Liver (tissue), 9 donors: ENCODE results near the gene MCTP1. TPM values are rescaled to one million over a fixed set of nuclear protein-coding genes. Genes with fewer than 3 reads are reported as not detected.

Experiments
- DNase-seq: peaks from one replicate; pipeline ENCODE4 v3.0.0-alpha.2; 2017; ENCODE audit warnings: low spot score
- H3K27ac ChIP-seq, 2 donors: one replicate each; pipeline ENCODE4 v1.7.0; 2013; ENCODE audit warnings: inconsistent platforms in 2 of 2, low read length in 2 of 2, control low read depth in 1 of 2, low read depth in 1 of 2, mild to moderate bottlenecking in 1 of 2
- H3K27me3 ChIP-seq, 4 donors: one replicate each; pipeline versions ENCODE4 v1.6.1 to v1.7.0; 2013; ENCODE audit warnings: low read length in 3 of 4, inconsistent platforms in 1 of 4, mild to moderate bottlenecking in 1 of 4, moderate library complexity in 1 of 4; ENCODE audit not compliant: control insufficient read depth in 4 of 4, insufficient read depth in 4 of 4
- H3K36me3 ChIP-seq, 4 donors: one replicate each; pipeline versions ENCODE4 v1.6.1 to v1.7.0; 2013; ENCODE audit warnings: low read length in 3 of 4, mild to moderate bottlenecking in 3 of 4, low read depth in 1 of 4, moderate library complexity in 1 of 4; ENCODE audit not compliant: control insufficient read depth in 4 of 4, insufficient read depth in 3 of 4
- H3K4me1 ChIP-seq, 4 donors: one replicate each; pipeline versions ENCODE4 v1.6.1 to v1.7.0; 2013; ENCODE audit warnings: low read length in 3 of 4, mild to moderate bottlenecking in 3 of 4, moderate library complexity in 1 of 4; ENCODE audit not compliant: control insufficient read depth in 4 of 4, insufficient read depth in 4 of 4
- H3K4me3 ChIP-seq, 3 donors: one replicate each; pipeline versions ENCODE4 v1.6.1 to v1.7.0; 2013; ENCODE audit warnings: low read length in 3 of 3, control low read depth in 1 of 3, low read depth in 1 of 3, mild to moderate bottlenecking in 1 of 3
- H3K9ac ChIP-seq, 2 donors: one replicate each; pipeline ENCODE4 v1.7.0; 2013; ENCODE audit warnings: low read length in 2 of 2, mild to moderate bottlenecking in 2 of 2, moderate library complexity in 2 of 2, control low read depth in 1 of 2, low read depth in 1 of 2
- H3K9me3 ChIP-seq, 4 donors: one replicate each; pipeline versions ENCODE4 v1.6.1 to v1.7.0; 2013; ENCODE audit warnings: low read length in 3 of 4; ENCODE audit not compliant: control insufficient read depth in 4 of 4
- ATF3 ChIP-seq: IDR thresholded peaks from 2 replicates; pipeline ENCODE4 v1.6.1; 2016; ENCODE audit warnings: antibody characterized with exemption
- CTCF ChIP-seq: fragments of 150-350 bp; IDR thresholded peaks from 2 replicates; pipeline ENCODE4 v1.5.1; 2017; ENCODE audit warnings: improper control_type of control experiment, low read depth, low read length; ENCODE audit not compliant: missing input control
- EGR1 ChIP-seq, 2 donors: IDR thresholded peaks; 2 replicates each; pipeline ENCODE4 v1.6.1; 2016 to 2018; ENCODE audit warnings: antibody characterized with exemption in 2 of 2, low read depth in 2 of 2
- FOXA1 ChIP-seq: IDR thresholded peaks from 2 replicates; pipeline ENCODE4 v1.6.1; 2016; ENCODE audit warnings: antibody characterized with exemption
- FOXA2 ChIP-seq: IDR thresholded peaks from 2 replicates; pipeline ENCODE4 v1.6.1; 2016; ENCODE audit warnings: antibody characterized with exemption
- GABPA ChIP-seq, 2 donors: IDR thresholded peaks in 1 of 2; conservative IDR thresholded peaks in 1 of 2; 2 replicates each; pipeline ENCODE4 v1.6.1; 2016; ENCODE audit warnings: antibody characterized with exemption in 2 of 2, mild to moderate bottlenecking in 1 of 2, moderate library complexity in 1 of 2
- HNF4A ChIP-seq, 2 donors: conservative IDR thresholded peaks; 2 replicates each; pipeline ENCODE4 v1.6.1; 2016; ENCODE audit warnings: antibody characterized with exemption in 2 of 2, mild to moderate bottlenecking in 2 of 2
- HNF4G ChIP-seq: IDR thresholded peaks from 2 replicates; pipeline ENCODE4 v1.6.1; 2016; ENCODE audit warnings: antibody characterized with exemption
- JUND ChIP-seq, 2 donors: IDR thresholded peaks; 2 replicates each; pipeline ENCODE4 v1.6.1; 2016; ENCODE audit warnings: antibody characterized with exemption in 2 of 2
- MAX ChIP-seq: IDR thresholded peaks from 2 replicates; pipeline ENCODE4 v1.6.1; 2016; ENCODE audit warnings: antibody characterized with exemption
- NR2F2 ChIP-seq: IDR thresholded peaks from 2 replicates; pipeline ENCODE4 v1.6.1; 2016; ENCODE audit warnings: antibody characterized with exemption
- RAD21 ChIP-seq, 2 donors: IDR thresholded peaks; 2 replicates each; pipeline ENCODE4 v1.6.1; 2016; ENCODE audit warnings: antibody characterized with exemption in 2 of 2, mild to moderate bottlenecking in 2 of 2
- REST ChIP-seq: IDR thresholded peaks from 2 replicates; pipeline ENCODE4 v1.6.1; 2016; ENCODE audit warnings: antibody characterized with exemption, mild to moderate bottlenecking
- RXRA ChIP-seq, 2 donors: IDR thresholded peaks; 2 replicates each; pipeline ENCODE4 v1.6.1; 2017 to 2018; ENCODE audit warnings: antibody characterized with exemption in 2 of 2, mild to moderate bottlenecking in 1 of 2
- SP1 ChIP-seq: IDR thresholded peaks from 2 replicates; pipeline ENCODE4 v1.6.1; 2018; ENCODE audit warnings: antibody characterized with exemption, mild to moderate bottlenecking
- TAF1 ChIP-seq: conservative IDR thresholded peaks from 2 replicates; pipeline ENCODE4 v1.6.1; 2016; ENCODE audit warnings: antibody characterized with exemption, mild to moderate bottlenecking
- YY1 ChIP-seq: IDR thresholded peaks from 2 replicates; pipeline ENCODE4 v1.6.1; 2016; ENCODE audit warnings: antibody characterized with exemption, mild to moderate bottlenecking
- ZBTB33 ChIP-seq: IDR thresholded peaks from 2 replicates; pipeline ENCODE4 v1.6.1; 2016; ENCODE audit warnings: antibody characterized with exemption
- WGBS: extraction: QIAGEN DNeasy Blood & Tissue Kit; methylation state at CpG from one replicate; pipeline ENCODE4 v1.1.7; 2013; 5-methylcytosine and 5-hydroxymethylcytosine counted together
- polyA plus RNA-seq, 2 donors: library from polyadenylated mRNA; stranded (reverse) in 1 of 2; unstranded in 1 of 2; fragments of 200-250 nt in 1 of 2; fragments of >200 nt in 1 of 2; fragmentation: Nextera tagmentation in 1 of 2; extraction: Ambion mirVana in 1 of 2; gene quantifications; one replicate each; pipeline versions ENCODE4 v1.2.1 to v1.2.3, GENCODE V29; 2013 to 2015
- total RNA-seq, 2 donors: library from RNA; depleted of rRNA; stranded (reverse); fragments of >200 nt; gene quantifications; one replicate each; pipeline ENCODE4 v1.2.3, GENCODE V29; 2014
- donor health status: healthy.
- donor health status: healthy.
- donor health status: healthy.
- donor health status: healthy.
- donor health status: healthy.

The MCTP1 gene
- total and polyA plus RNA-seq, 4 donors: 0.67 to 7.6 (median 4.3) TPM

GRCh38 chr5:94692581-94692980 is 592.3 kb downstream of the MCTP1 start:
- WGBS: 89% methylated on average over 3 of the region's 3 CpGs
- Histone ChIP-seq H3K4me3 (no peak overlapping the region), H3K4me1 (no peaks in the 10 kb centered on the region), H3K36me3 (peaks cover 0 to 8% (median 7%) of the 10 kb centered on the region in 4 donors), H3K27ac (no peak overlapping the region), H3K27me3 (no peaks in the 10 kb centered on the region), H3K9ac (no peak overlapping the region), H3K9me3 (no peaks in the 10 kb centered on the region)
- no peak for TF ChIP-seq CTCF
- no peak for DNase-seq

- 29% methylated on average over 4 of the region's 4 CpGs for WGBS
- no peak overlapping the region for H3K27ac ChIP-seq
- DNase-seq: no peak
- TF ChIP-seq RXRA (IDR thresholded peaks at IDR 0.05) (no peak), JUND (IDR thresholded peaks at IDR 0.05) (no peak), RAD21 (IDR thresholded peaks at IDR 0.05) (no peak), TAF1 (no peak)
- H3K9ac ChIP-seq: no peak overlapping the region
- H3K4me1 ChIP-seq: no peaks in the 10 kb centered on the region
- peaks cover 0 to 8% (median 7%) of the 10 kb centered on the region in 4 donors for H3K36me3 ChIP-seq
- no peaks in the 10 kb centered on the region for H3K9me3 ChIP-seq
- no peaks in the 10 kb centered on the region for H3K27me3 ChIP-seq
- H3K4me3 ChIP-seq: no peak overlapping the region
These were observed 592.9 kb downstream of the MCTP1 start for GRCh38 chr5:94691949-94692348.

- no peak overlapping the region for H3K9ac ChIP-seq
- TF ChIP-seq HNF4A (conservative IDR thresholded peaks at IDR 0.05): no peak
- TF ChIP-seq ATF3: no peak
- no peak for TF ChIP-seq JUND (IDR thresholded peaks at IDR 0.05)
- no peak for TF ChIP-seq REST
- no peak for TF ChIP-seq MAX
- TF ChIP-seq NR2F2: no peak
- TF ChIP-seq RAD21 (IDR thresholded peaks at IDR 0.05): no peak
- TF ChIP-seq YY1: no peak
- TF ChIP-seq GABPA (IDR thresholded peaks at IDR 0.05 in 1 of 2, conservative IDR thresholded peaks at IDR 0.05 in 1 of 2): no peak
- TF ChIP-seq FOXA2: no peak
- no peak for TF ChIP-seq FOXA1
- no peak for TF ChIP-seq SP1
- no peak for TF ChIP-seq CTCF
- TF ChIP-seq ZBTB33: no peak
- no peak for TF ChIP-seq TAF1
- TF ChIP-seq RXRA (IDR thresholded peaks at IDR 0.05): no peak
- TF ChIP-seq HNF4G: no peak
- no peak for TF ChIP-seq EGR1 (IDR thresholded peaks at IDR 0.05; ENCODE audit: low read depth in 2 of 2)
- no peaks in the 10 kb centered on the region for H3K27me3 ChIP-seq
- DNase-seq: no peak
- H3K4me3 ChIP-seq: no peak overlapping the region
- H3K4me1 ChIP-seq: no peaks in the 10 kb centered on the region
- no peak overlapping the region for H3K27ac ChIP-seq
- H3K9me3 ChIP-seq: no peaks in the 10 kb centered on the region
- whole genome bisulfite sequencing: 91% methylated on average over 1 of the region's 1 CpG
- H3K36me3 ChIP-seq: peaks cover 0 to 8% (median 7%) of the 10 kb centered on the region in 4 donors
These were observed 593.6 kb downstream of the MCTP1 start for GRCh38 chr5:94691291-94691690.
